B cell (primary cell): ENCODE measurements around the gene PDXK. TPM values are rescaled to one million over a fixed set of nuclear protein-coding genes. Genes with fewer than 3 reads are reported as not detected.
A peak's percentile ranks its signal among the peaks of the same experiment; 100 is the strongest.

Experiments used
- ATAC-seq: fragments of 200-7000 bp; cut with Tn5 transposase; one replicate; pipeline ENCODE4 v1.10.0; 2021; ENCODE audit warnings: low read depth, mild to moderate bottlenecking, moderate number of reproducible peaks, moderate library complexity
- CTCF ChIA-PET: fragments of 350-600 bp; sonication (Branson Sonifier 250); formaldehyde crosslinking; loops from one replicate; lab custom pipeline; 2021; ENCODE audit warnings: antibody characterized with exemption, inconsistent platforms; lab: Charles Lee
- POLR2A ChIA-PET: fragments of 350-600 bp; sonication (Branson Sonifier 250); formaldehyde crosslinking; loops from one replicate; lab custom pipeline; 2021; ENCODE audit warnings: antibody characterized with exemption; lab: Charles Lee
- DNase-seq: peaks from one replicate; pipeline ENCODE4 v3.0.0; 2013
- H2AFZ ChIP-seq: 2 replicates; pipeline ENCODE4 v1.6.1; 2012; ENCODE audit warnings: mild to moderate bottlenecking, low read depth, low read length; ENCODE audit not compliant: insufficient read depth, poor library complexity, severe bottlenecking
- H3K27ac ChIP-seq, 2 donors: 1 replicate in 1 of 2; 2 replicates in 1 of 2; pipeline ENCODE4 v1.5.1; 2012 to 2013; ENCODE audit warnings: low read length in 2 of 2, mild to moderate bottlenecking in 2 of 2, moderate library complexity in 1 of 2
- H3K27me3 ChIP-seq, 4 experiments: fragments of 200-600 bp in 1 of 4; sonication (generic) in 1 of 4; replicated peaks in 1 of 4; 1 replicate in 2 of 4; 2 replicates in 2 of 4; pipeline versions ENCODE4 v1.6.1 to v1.7.0; 2013 to 2016; ENCODE audit warnings: low read length in 3 of 4, mild to moderate bottlenecking in 2 of 4, mixed read lengths in 1 of 4, moderate library complexity in 1 of 4; ENCODE audit not compliant: insufficient read depth in 4 of 4, control insufficient read depth in 3 of 4; ENCODE audit errors: control extremely low read depth in 1 of 4
- H3K36me3 ChIP-seq, 2 experiments: replicated peaks in 1 of 2; 1 replicate in 1 of 2; 2 replicates in 1 of 2; pipeline versions ENCODE4 v1.6.1 to v1.7.1; 2013; ENCODE audit warnings: low read length in 1 of 2; ENCODE audit not compliant: insufficient read depth in 2 of 2, control insufficient read depth in 1 of 2; ENCODE audit errors: control extremely low read depth in 1 of 2, extremely low read depth in 1 of 2
- H3K4me1 ChIP-seq, 2 donors: fragments of 200-600 bp in 1 of 2; sonication (generic) in 1 of 2; 1 replicate in 1 of 2; 2 replicates in 1 of 2; pipeline versions ENCODE4 v1.5.1 to v1.6.1; 2013 to 2017; ENCODE audit warnings: low read length in 2 of 2; ENCODE audit not compliant: control insufficient read depth in 2 of 2, insufficient read depth in 2 of 2
- H3K4me2 ChIP-seq: replicated peaks from 2 replicates; pipeline ENCODE3; 2012; ENCODE audit warnings: mild to moderate bottlenecking, low read depth, low read length; ENCODE audit not compliant: poor library complexity, severe bottlenecking
- H3K4me3 ChIP-seq, 5 experiments: fragments of 200-600 bp in 1 of 5; sonication (generic) in 1 of 5; 1 replicate in 3 of 5; 2 replicates in 2 of 5; pipeline versions ENCODE4 v1.5.1 to v1.7.0; 2011 to 2016; ENCODE audit warnings: low read length in 4 of 5, mild to moderate bottlenecking in 4 of 5, low read depth in 2 of 5, control low read depth in 1 of 5, moderate library complexity in 1 of 5; ENCODE audit not compliant: insufficient read depth in 1 of 5; ENCODE audit errors: control extremely low read depth in 1 of 5, extremely low read depth in 1 of 5
- H3K79me2 ChIP-seq: fragments of 200-600 bp; sonication (generic); one replicate; pipeline ENCODE4 v1.6.0; 2016; ENCODE audit warnings: low read length; ENCODE audit not compliant: control insufficient read depth, insufficient read depth
- H3K9ac ChIP-seq: fragments of 200-600 bp; sonication (generic); 2 replicates; pipeline ENCODE4 v1.6.1; 2017; ENCODE audit warnings: mild to moderate bottlenecking, low read length, moderate library complexity
- H3K9me3 ChIP-seq, 3 donors: one replicate each; pipeline versions ENCODE4 v1.6.1 to v1.7.1; 2013; ENCODE audit warnings: low read length in 2 of 3; ENCODE audit not compliant: control insufficient read depth in 2 of 3, insufficient read depth in 1 of 3; ENCODE audit errors: control extremely low read depth in 1 of 3
- H4K20me1 ChIP-seq: 2 replicates; pipeline ENCODE4 v1.6.0; 2012; ENCODE audit warnings: mild to moderate bottlenecking, low read length; ENCODE audit not compliant: insufficient read depth, control insufficient read depth, poor library complexity, severe bottlenecking
- H3K27ac Mint-ChIP-seq: one replicate; pipeline ENCODE4 v1.8.0; 2021; ENCODE audit warnings: mixed read lengths
- H3K27me3 Mint-ChIP-seq: one replicate; pipeline ENCODE4 v1.8.0; 2021; ENCODE audit warnings: mixed read lengths
- H3K4me1 Mint-ChIP-seq: one replicate; pipeline ENCODE4 v1.8.0; 2021; ENCODE audit warnings: mixed read lengths
- H3K4me3 Mint-ChIP-seq: one replicate; pipeline ENCODE4 v1.8.0; 2021; ENCODE audit warnings: mixed read lengths
- H3K9me3 Mint-ChIP-seq: one replicate; pipeline ENCODE4 v1.8.0; 2022; ENCODE audit warnings: mixed read lengths; ENCODE audit not compliant: insufficient read depth
- CTCF ChIP-seq: fragments of 200-600 bp; IDR thresholded peaks from one replicate; pipeline ENCODE4 v1.8.0; 2022; ENCODE audit warnings: antibody characterized with exemption, mild to moderate bottlenecking
- EZH2 ChIP-seq: IDR thresholded peaks from 2 replicates; pipeline ENCODE4 v1.6.1; 2012; ENCODE audit warnings: borderline replicate concordance, low read depth, mild to moderate bottlenecking, moderate library complexity, low read length; ENCODE audit not compliant: insufficient read depth, poor library complexity, severe bottlenecking
- WGBS: methylation state at CpG from one replicate; pipeline ENCODE4 v1.1.5; 2013; ENCODE audit warnings: missing lambda C conversion rate; ENCODE audit not compliant: insufficient coverage; 5-methylcytosine and 5-hydroxymethylcytosine counted together
- intact Hi-C: fragments of 100-400 bp; cut with micrococcal nuclease; formaldehyde crosslinking; loops from one replicate; pipeline ENCODE4 v1.10.0; 2022
- polyA plus RNA-seq: library from polyadenylated mRNA; depleted of rRNA; stranded (reverse); fragments of >200 nt; gene quantifications from 2 replicates; pipeline ENCODE4 v1.2.3, GENCODE V29; 2012
- total RNA-seq, 2 donors: library from RNA; stranded (reverse); fragments of 120-200 nt in 1 of 2; gene quantifications; 1 replicate in 1 of 2; 2 replicates in 1 of 2; pipeline versions ENCODE4 v1.2.3 to v1.2.4, GENCODE V29; 2013 to 2022

Gene PDXK
- total and polyA plus RNA-seq, 2 donors (not counting 1 experiment from before 2014, with no cell fraction given) = 31.1 to 102 TPM

DNA sequence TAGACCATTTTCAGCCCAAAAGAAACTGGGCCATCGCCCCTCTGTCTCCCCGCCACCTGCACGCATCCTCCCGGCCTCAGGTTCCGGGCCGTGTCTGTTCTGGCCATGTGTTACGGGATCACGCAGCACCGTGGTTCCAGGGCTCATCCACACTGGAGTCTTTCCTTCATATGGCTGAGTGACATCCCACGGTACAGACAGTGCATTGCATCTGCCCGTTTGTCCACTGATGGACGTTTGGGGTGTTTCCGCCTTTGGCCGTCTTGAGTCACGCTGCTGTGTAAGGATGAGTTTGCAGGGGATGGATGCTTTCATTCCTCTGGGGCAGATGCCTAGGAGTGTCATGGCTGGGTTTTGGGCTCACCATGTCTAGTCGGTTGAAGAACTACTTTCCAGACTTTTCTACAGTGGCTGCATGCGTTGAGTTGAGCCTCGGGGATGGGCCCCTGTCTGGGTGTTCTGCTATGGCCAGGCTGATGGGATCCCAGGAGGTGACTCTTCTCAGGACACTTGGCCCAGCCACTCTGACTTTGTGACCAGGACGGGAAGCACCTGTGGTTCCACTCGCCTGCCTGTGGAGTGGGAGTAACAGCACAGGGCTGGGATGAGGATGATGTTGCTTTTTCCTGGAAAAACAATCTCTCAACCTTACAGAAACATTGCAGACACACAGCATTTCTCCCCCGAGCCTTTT, 87.2 kb downstream of the PDXK start:
- peaks cover 33 to 50% of the 10 kb centered on the region in 2 donors for H3K4me1 ChIP-seq
- peak overlapping the region; percentile 77 for H3K4me3 Mint-ChIP-seq
- ChIA-PET POLR2A (no interaction called here), CTCF (interaction anchor here (1.3 kb wide), 1 partner anchor 169 kb away, joined by 4 read pairs; no protein-coding TSS in a partner anchor)
- H3K9me3 Mint-ChIP-seq = no peaks in the 10 kb centered on the region
- peaks cover 27% of the 10 kb centered on the region for H3K4me1 Mint-ChIP-seq
- peak overlapping the region in 2 of 5 experiments; percentile 7 to 16 for H3K4me3 ChIP-seq
- H3K4me2 ChIP-seq = peak overlapping the region; percentile 65
- peaks cover 0 to 28% of the 10 kb centered on the region in 2 experiments for H3K36me3 ChIP-seq
- H3K79me2 ChIP-seq = peaks cover 27% of the 10 kb centered on the region
- no peak overlapping the region for H2AFZ ChIP-seq
- H3K9ac ChIP-seq = peak overlapping the region; percentile 27
- H3K9me3 ChIP-seq = peaks cover 0 to 6% (median 0%) of the 10 kb centered on the region in 3 donors
- H4K20me1 ChIP-seq = peaks cover 68% of the 10 kb centered on the region
- H3K27ac ChIP-seq = peak overlapping the region; percentile 31 to 69
- H3K27ac Mint-ChIP-seq = peak overlapping the region; percentile 84
- ATAC-seq (no peak), DNase-seq (no peak)
- WGBS = 81% methylated on average over 18 of the region's 21 CpGs
- peaks cover 0 to 12% (median 2%) of the 10 kb centered on the region in 4 experiments for H3K27me3 ChIP-seq
- no peak for TF ChIP-seq CTCF
- no peak for TF ChIP-seq EZH2
- intact Hi-C loops = loop anchor here (10.0 kb wide), 1 partner anchor 59 kb away; the partner anchor contains the start of gene AGPAT3
- H3K27me3 Mint-ChIP-seq = peaks cover 4% of the 10 kb centered on the region

DNA sequence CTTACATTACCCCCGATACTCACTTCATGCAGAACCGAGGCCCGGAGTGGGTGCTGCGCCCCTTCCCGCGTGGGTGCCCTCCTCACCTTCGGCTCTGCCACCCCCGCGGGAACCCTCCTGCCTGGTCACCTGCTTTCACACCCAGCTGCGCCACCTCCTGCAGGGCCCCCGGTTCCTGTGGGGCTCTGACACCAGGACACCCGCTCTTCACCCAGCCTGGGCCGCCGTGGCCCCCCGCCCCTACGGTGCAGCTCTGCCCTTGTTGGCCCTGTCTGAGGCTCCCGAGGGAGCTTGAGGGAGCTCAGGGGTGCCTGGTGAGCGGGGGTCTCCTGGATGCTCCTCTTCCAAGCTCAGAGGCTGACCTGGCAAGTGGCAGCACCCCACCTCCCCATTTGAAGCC, 89.4 kb downstream of the PDXK start:
- Histone ChIP-seq H3K79me2 (peaks cover 27% of the 10 kb centered on the region), H3K27ac (no peak overlapping the region), H3K27me3 (peaks cover 0 to 22% (median 5%) of the 10 kb centered on the region in 4 experiments), H3K4me3 (no peak overlapping the region), H3K9me3 (peaks cover 0 to 6% (median 0%) of the 10 kb centered on the region in 3 donors), H3K4me1 (peaks cover 33 to 51% of the 10 kb centered on the region in 2 donors), H3K36me3 (peaks cover 0 to 8% of the 10 kb centered on the region in 2 experiments), H3K4me2 (no peak overlapping the region), H3K9ac (no peak overlapping the region), H4K20me1 (peaks cover 59% of the 10 kb centered on the region), H2AFZ (no peak overlapping the region)
- Mint-ChIP-seq H3K27me3 (peaks cover 7% of the 10 kb centered on the region), H3K9me3 (no peaks in the 10 kb centered on the region), H3K4me3 (no peak overlapping the region), H3K27ac (no peak overlapping the region), H3K4me1 (peaks cover 30% of the 10 kb centered on the region)
- no peak for DNase-seq
- ATAC-seq = no peak
- 93% methylated on average over 18 of the region's 18 CpGs for WGBS
- TF ChIP-seq EZH2 (no peak), CTCF (no peak)
- CTCF ChIA-PET = interaction anchor here (1.0 to 3.8 kb wide), 3 partner anchors 129 to 168 kb away, joined by 3 to 46 read pairs (median 4); no protein-coding TSS in a partner anchor
- intact Hi-C loops = loop anchor here (10.0 kb wide), 1 partner anchor 56 kb away; the partner anchor contains the start of gene AGPAT3
- POLR2A ChIA-PET = no interaction called here
